Tibial artery (tissue), 4 donors: ENCODE data around the gene PSMC3.

Experiments
- DNase-seq, 2 donors: peaks; one replicate each; pipeline ENCODE4 v3.0.0-alpha.2; 2019
- H3K27ac ChIP-seq, 2 donors: fragments of 200-600 bp; sonication (generic) in 1 of 2; 1 replicate in 1 of 2; 2 replicates in 1 of 2; pipeline ENCODE4 v1.5.1; 2018 to 2019; ENCODE audit warnings: mild to moderate bottlenecking in 1 of 2
- H3K27me3 ChIP-seq, 2 donors: fragments of 200-600 bp; sonication (generic) in 1 of 2; one replicate each; pipeline versions ENCODE4 v1.5.1 to v1.6.0; 2016 to 2019
- H3K36me3 ChIP-seq, 3 donors: fragments of 200-600 bp; sonication (generic) in 2 of 3; one replicate each; pipeline ENCODE4 v1.5.1; 2016 to 2019; ENCODE audit warnings: mild to moderate bottlenecking in 2 of 3
- H3K4me1 ChIP-seq, 4 donors: fragments of 200-600 bp; sonication (generic) in 2 of 4; 1 replicate in 3 of 4; 2 replicates in 1 of 4; pipeline ENCODE4 v1.5.1; 2016 to 2019
- H3K4me3 ChIP-seq, 2 donors: fragments of 200-600 bp; sonication (generic) in 1 of 2; 1 replicate in 1 of 2; 2 replicates in 1 of 2; pipeline ENCODE4 v1.5.1; 2018 to 2019; ENCODE audit warnings: mild to moderate bottlenecking in 2 of 2
- H3K9me3 ChIP-seq, 3 donors: fragments of 200-600 bp; sonication (generic) in 1 of 3; one replicate each; pipeline ENCODE4 v1.5.1; 2016 to 2019
- CTCF ChIP-seq, 2 experiments: fragments of 200-600 bp in 1 of 2; fragments of 450-650 bp in 1 of 2; IDR thresholded peaks; one replicate each; pipeline ENCODE4 v1.5.1; 2017 to 2019; ENCODE audit warnings: antibody characterized with exemption in 2 of 2, mild to moderate bottlenecking in 1 of 2, moderate library complexity in 1 of 2
- intact Hi-C: fragments of 100-400 bp; cut with DNase I; formaldehyde crosslinking; loops from one replicate; pipeline ENCODE4 v1.15.0; 2023; ENCODE audit warnings: low total_unique reads

PSMC3 gene

DNA sequence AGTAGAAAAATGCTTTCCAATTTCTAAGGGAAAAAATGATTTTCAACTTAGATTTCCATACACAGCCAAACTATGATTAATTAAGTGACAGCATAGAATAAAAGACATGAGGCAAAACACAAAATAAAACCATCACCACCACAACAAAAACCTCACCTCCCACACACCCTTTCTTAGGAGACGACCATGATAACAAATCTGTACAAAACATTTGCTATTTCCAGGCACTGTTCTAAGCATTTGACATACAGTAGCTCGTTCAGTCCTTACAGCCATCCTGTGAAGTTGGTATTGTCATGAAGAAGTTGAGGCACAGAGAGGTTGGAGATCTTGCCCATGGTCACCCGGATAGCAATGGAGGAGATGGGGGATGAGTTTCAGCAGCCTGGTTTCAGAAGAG, 56.6 kb downstream of the PSMC3 start:
- Histone ChIP-seq H3K4me3 (no peak overlapping the region), H3K27me3 (peaks cover 0 to 6% of the 10 kb centered on the region in 2 donors), H3K4me1 (no peaks in the 10 kb centered on the region), H3K36me3 (no peaks in the 10 kb centered on the region), H3K27ac (no peak overlapping the region), H3K9me3 (no peaks in the 10 kb centered on the region)
- intact Hi-C loops: loop anchor here (10.0 kb wide), 1 partner anchor 485 kb away; no protein-coding TSS in a partner anchor
- no peak for DNase-seq
- no peak for TF ChIP-seq CTCF (IDR thresholded peaks at IDR 0.05)
